HG03025 (cell line): ENCODE data around the gene PAK2.
"Not testable (repeated sequence)": the region's sequence is repeated elsewhere in the genome, so short reads cannot be mapped to it uniquely, and the experiment has no call there.

Experiments
- ATAC-seq: cut with Tn5 transposase; IDR thresholded peaks from one replicate; pipeline ENCODE4 v1.9.1; 2021; ENCODE audit warnings: mild to moderate bottlenecking, moderate library complexity; ENCODE audit not compliant: unreplicated experiment, low FRiP score

Gene PAK2

GRCh38 chr3:196777836-196778235 lies 38.2 kb downstream of the PAK2 start:
- no peak for ATAC-seq

DNA sequence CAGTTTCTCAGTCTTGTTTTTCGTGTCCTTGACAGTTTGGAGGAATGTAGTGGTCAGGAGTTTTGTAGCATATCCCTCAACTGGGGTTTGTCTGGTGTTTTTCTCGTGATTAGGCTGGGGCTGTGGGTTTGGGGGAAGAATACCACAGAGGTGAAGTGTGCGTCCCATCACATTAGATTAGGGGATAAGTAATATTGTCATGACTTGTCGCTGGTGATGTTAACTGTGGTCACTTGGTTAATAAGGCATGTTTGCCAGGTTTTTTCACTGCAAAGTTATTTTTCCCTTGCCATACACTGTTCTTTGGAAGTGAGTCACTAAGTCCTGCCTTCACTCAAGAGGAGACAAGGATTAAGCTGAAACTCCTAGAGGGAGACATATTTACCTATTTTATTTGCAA lies 39.1 kb downstream of the PAK2 start:
- no peak for ATAC-seq

DNA sequence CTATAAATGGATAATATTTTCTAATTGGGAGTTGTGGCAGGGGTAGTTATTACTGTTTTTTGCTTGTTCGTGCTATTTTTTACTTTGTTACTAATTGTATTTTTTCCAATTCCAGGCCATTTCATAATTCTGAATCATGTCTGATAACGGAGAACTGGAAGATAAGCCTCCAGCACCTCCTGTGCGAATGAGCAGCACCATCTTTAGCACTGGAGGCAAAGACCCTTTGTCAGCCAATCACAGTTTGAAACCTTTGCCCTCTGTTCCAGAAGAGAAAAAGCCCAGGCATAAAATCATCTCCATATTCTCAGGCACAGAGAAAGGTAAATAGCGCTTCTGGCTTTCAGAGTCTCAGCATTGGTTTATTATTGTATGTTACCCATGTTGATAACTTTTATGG lies 42.9 kb downstream of the PAK2 start:
- ATAC-seq: no peak

- no peak for ATAC-seq
Observed at GRCh38 chr3:196788528-196788927, 48.9 kb downstream of the PAK2 start.

GRCh38 chr3:196789885-196790359 lies 50.3 kb downstream of the PAK2 start:
- no peak for ATAC-seq

DNA sequence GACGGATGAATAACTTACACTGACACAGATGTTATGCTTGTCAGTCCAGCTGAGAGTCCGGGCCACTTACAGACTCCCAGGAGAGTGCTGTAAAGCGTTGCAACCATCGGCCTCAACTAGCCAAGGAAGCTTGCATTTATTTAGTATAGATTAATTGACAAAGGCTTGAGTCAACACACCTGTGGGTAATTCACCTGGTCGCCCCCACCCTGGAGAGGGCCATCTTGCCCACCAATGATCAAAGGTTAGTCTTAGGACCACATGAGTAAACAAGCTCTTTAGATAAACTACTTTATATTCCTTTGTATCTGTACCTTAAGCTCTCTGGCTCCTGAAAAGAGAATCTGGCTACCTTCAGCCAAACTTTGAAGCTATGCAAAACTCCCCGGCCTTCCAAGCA lies 51.0 kb downstream of the PAK2 start:
- ATAC-seq: no peak

- no peak for ATAC-seq
Observed at GRCh38 chr3:196792771-196793170, 53.1 kb downstream of the PAK2 start.

GRCh38 chr3:196793246-196793645 lies 53.6 kb downstream of the PAK2 start:
- no peak for ATAC-seq

GRCh38 chr3:196794467-196794866 lies 54.8 kb downstream of the PAK2 start:
- ATAC-seq: no peak

DNA sequence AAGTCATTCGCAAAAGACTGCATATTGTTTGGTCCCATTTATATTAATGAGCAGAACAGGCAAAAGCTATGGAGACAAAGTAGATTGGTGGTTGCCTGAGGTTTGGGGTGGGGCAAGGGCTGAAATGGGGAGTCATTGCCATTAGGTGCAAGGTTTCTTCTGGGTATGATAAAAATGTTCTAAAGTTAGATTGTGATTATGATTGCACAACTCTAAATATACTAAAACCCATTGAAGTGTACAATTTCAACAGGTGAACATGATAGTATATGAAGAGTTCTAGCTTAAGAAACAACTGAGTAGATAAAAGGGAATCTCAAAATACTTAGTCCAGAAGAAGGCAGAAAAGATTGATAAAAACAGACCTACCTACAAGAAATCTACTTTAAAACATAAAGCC lies 56.7 kb downstream of the PAK2 start:
- ATAC-seq: no peak

DNA sequence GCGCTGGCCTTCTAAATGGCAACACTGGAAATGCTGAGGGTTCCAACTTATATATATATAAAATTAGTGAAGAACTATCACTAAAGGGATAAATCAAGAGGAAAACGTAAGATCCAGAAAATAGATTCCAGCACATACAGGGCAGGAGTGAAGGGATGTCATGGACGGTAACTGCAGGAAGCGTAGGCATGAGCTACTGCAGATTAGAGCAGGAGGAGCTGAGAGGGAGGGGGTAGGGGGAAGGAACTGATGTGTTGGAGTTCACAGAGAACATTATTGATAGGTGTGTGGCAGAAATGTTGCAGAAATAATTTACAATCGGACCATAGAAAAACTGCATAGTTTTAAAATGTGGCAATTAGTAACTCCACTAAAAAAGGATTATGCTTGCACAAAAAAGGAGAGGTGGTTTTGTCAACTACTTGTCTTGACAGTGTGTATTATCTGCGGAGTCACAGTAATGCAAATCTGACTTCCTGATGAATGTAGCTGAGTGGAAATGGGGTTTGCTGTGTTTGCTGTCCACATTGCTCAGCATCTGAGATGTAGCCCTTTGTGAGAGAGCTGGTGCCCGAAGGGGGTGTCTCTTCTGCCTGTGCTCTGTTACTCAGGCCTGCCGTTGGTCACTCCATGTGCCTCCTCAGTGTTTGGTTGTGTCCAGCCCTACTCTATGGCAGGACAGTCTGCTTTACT lies 61.2 kb downstream of the PAK2 start:
- ATAC-seq: no peak

GRCh38 chr3:196803891-196804468 lies 64.3 kb downstream of the PAK2 start:
- no peak for ATAC-seq

DNA sequence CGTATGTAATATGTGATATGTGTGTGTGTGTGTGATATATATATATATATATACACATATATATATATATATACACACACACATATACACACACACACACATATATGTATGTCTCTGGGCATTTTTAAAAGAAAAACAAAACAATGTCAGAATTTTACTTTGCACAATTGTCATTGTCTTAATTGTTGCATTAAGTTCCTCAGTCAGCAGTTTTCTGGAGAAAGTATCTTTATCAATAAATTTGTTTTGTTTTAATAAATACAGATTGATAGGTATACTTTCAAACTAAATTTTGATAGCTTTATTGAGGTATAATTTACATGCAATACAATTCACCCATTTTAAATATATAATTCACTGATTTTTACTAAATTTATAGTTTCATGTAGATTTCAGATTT lies 65.1 kb downstream of the PAK2 start:
- ATAC-seq: no peak

GRCh38 chr3:196810963-196811581 lies 71.4 kb downstream of the PAK2 start:
- ATAC-seq: no peak

DNA sequence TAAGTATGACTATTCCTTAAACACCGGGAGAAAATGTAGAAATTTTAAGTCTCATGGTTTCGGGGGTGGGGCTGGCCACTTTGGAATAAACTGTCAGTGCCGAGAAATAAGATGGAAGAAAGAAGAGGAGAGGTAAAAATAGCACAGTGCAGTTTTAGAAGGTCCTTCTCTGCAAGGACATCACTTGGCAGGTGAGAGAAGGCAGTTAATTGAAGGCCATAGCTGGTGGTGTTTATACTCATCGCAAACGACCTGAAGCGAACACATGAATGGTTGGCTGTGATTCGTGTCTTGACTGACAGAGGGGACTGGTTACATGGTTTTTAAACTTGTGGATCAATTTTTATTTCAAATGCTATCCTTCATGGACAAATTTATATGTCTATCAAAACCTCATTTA lies 73.2 kb downstream of the PAK2 start:
- ATAC-seq: no peak

- no peak for ATAC-seq
Observed at GRCh38 chr3:196813903-196814302, 74.2 kb downstream of the PAK2 start.

- no peak for ATAC-seq
Observed at GRCh38 chr3:196821806-196822355, 82.2 kb downstream of the PAK2 start.

DNA sequence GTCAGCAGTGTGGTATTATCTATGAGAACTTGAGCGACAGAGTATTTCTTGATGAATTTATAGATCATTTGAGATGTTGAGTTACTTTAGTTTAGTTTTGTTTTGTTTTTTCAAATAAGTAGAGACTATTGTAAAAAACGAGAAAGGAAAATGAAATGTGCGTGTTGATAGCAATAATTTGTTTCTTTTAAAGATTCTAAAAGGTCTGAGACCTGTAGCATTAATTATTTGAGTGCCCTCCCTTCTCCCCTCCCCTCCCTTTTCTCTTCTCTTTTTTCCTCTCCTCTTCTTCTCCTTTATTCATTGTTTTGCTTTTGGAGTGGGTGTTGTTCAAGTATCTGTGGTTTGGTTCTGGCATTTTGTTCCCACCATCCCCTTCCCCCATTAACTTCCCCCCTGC lies 90.0 kb downstream of the PAK2 start:
- ATAC-seq: not testable (repeated sequence)

- ATAC-seq: no peak
Observed at GRCh38 chr3:196835086-196835485, 95.4 kb downstream of the PAK2 start.

GRCh38 chr3:196836626-196837025 lies 97.0 kb downstream of the PAK2 start:
- not testable (repeated sequence) for ATAC-seq

GRCh38 chr3:196837819-196838420 lies 98.3 kb downstream of the PAK2 start:
- ATAC-seq: no peak
